Keratinocyte (primary cell): ENCODE results near the gene SLC35D2. TPM values are rescaled to one million over a fixed set of nuclear protein-coding genes. Genes with fewer than 3 reads are reported as not detected.
"Not testable (repeated sequence)": the region's sequence is repeated elsewhere in the genome, so short reads cannot be mapped to it uniquely, and the experiment has no call there.

ENCODE experiments used
- DNase-seq: peaks from one replicate; pipeline ENCODE4 v3.0.0-alpha.2; 2011; ENCODE audit warnings: low read depth, missing footprints, low spot score
- FAIRE-seq: peaks from 2 replicates; lab custom pipeline; 2011; peaks lifted over from hg19 to GRCh38; lab: Jason Lieb, UNC
- H2AFZ ChIP-seq: 2 replicates; pipeline ENCODE4 v1.6.0; 2012; ENCODE audit warnings: low read length, control low read depth, inconsistent platforms; ENCODE audit not compliant: control insufficient read depth
- H3K27ac ChIP-seq: 2 replicates; pipeline ENCODE4 v1.5.1; 2011; ENCODE audit warnings: low read length; ENCODE audit not compliant: control insufficient read depth, insufficient read depth
- H3K27me3 ChIP-seq: 3 replicates; pipeline ENCODE4 v1.6.0; 2011; ENCODE audit warnings: low read length; ENCODE audit not compliant: control insufficient read depth, insufficient read depth; ENCODE audit errors: extremely low read depth
- H3K36me3 ChIP-seq, 2 experiments: 2 replicates in 1 of 2; 3 replicates in 1 of 2; pipeline ENCODE4 v1.5.1; 2011; ENCODE audit warnings: low read length in 2 of 2, mild to moderate bottlenecking in 1 of 2; ENCODE audit not compliant: control insufficient read depth in 2 of 2, insufficient read depth in 2 of 2; ENCODE audit errors: extremely low read depth in 1 of 2
- H3K4me1 ChIP-seq: 3 replicates; pipeline ENCODE4 v1.5.1; 2011; ENCODE audit warnings: low read length; ENCODE audit not compliant: control insufficient read depth, insufficient read depth; ENCODE audit errors: extremely low read depth
- H3K4me2 ChIP-seq: 3 replicates; pipeline ENCODE4 v1.6.0; 2011; ENCODE audit warnings: low read depth, low read length; ENCODE audit not compliant: control insufficient read depth, insufficient read depth; ENCODE audit errors: extremely low read depth
- H3K4me3 ChIP-seq, 3 experiments: fragments of 200-600 bp in 1 of 3; sonication (generic) in 1 of 3; 2 replicates in 2 of 3; 3 replicates in 1 of 3; pipeline ENCODE4 v1.5.1; 2011 to 2016; ENCODE audit warnings: low read length in 3 of 3, mild to moderate bottlenecking in 3 of 3, control low read depth in 2 of 3, inconsistent platforms in 1 of 3, low read depth in 1 of 3, mixed read lengths in 1 of 3, mixed run types in 1 of 3, moderate library complexity in 1 of 3; ENCODE audit not compliant: control insufficient read depth in 2 of 3, insufficient read depth in 2 of 3; ENCODE audit errors: extremely low read depth in 1 of 3
- H3K79me2 ChIP-seq: 2 replicates; pipeline ENCODE4 v1.6.0; 2012; ENCODE audit warnings: low read length; ENCODE audit not compliant: control insufficient read depth, insufficient read depth
- H3K9ac ChIP-seq: 3 replicates; pipeline ENCODE4 v1.6.0; 2011; ENCODE audit warnings: low read length; ENCODE audit not compliant: control insufficient read depth, insufficient read depth; ENCODE audit errors: extremely low read depth
- H3K9me1 ChIP-seq: 3 replicates; pipeline ENCODE4 v1.6.0; 2011; ENCODE audit warnings: low read length; ENCODE audit not compliant: control insufficient read depth, insufficient read depth; ENCODE audit errors: extremely low read depth
- H3K9me3 ChIP-seq: 2 replicates; pipeline ENCODE4 v1.5.1; 2012; ENCODE audit warnings: low read depth, low read length; ENCODE audit not compliant: control insufficient read depth
- H4K20me1 ChIP-seq: 3 replicates; pipeline ENCODE4 v1.6.0; 2011; ENCODE audit warnings: low read length; ENCODE audit not compliant: control insufficient read depth, insufficient read depth; ENCODE audit errors: extremely low read depth
- EZH2 ChIP-seq: IDR thresholded peaks from one replicate; pipeline ENCODE4 v1.6.1; 2012; ENCODE audit warnings: inconsistent platforms, mild to moderate bottlenecking, low read length, moderate library complexity
- dilution Hi-C: fragments of 300-500 bp; cut with MboI; formaldehyde crosslinking; loops from one replicate; pipeline ENCODE4 v1.7.0; 2020; ENCODE audit warnings: low sequenced_read_pairs; ENCODE audit not compliant: extremely low pct_ligation_motif_present
- polyA plus RNA-seq, 5 experiments: library from polyadenylated mRNA; depleted of rRNA in 3 of 5; stranded (reverse) in 3 of 5; stranded (forward) in 1 of 5; unstranded in 1 of 5; fragments of >200 nt; gene quantifications; 1 replicate in 1 of 5; 2 replicates in 3 of 5; 3 replicates in 1 of 5; pipeline versions ENCODE4 v1.2.1 to v1.2.3, GENCODE V29; 2011 to 2012; ENCODE audit warnings: missing spikeins in 2 of 5, low read depth in 1 of 5, low replicate concordance in 1 of 5
- TF ChIP-seq, protein P1 (sequence below), 3 experiments: IDR thresholded peaks in 1 of 3; conservative IDR thresholded peaks in 1 of 3; optimal IDR thresholded peaks in 1 of 3; 2 replicates in 2 of 3; 3 replicates in 1 of 3; pipeline versions ENCODE3 to v1.5.1; 2011; ENCODE audit warnings: low read length in 3 of 3, mild to moderate bottlenecking in 3 of 3, moderate library complexity in 2 of 3, control low read depth in 1 of 3, inconsistent platforms in 1 of 3; ENCODE audit not compliant: insufficient read depth in 2 of 3; ENCODE audit errors: extremely low read depth in 1 of 3

Gene SLC35D2
- polyA plus RNA-seq, 1 donor (not counting 4 experiments of a cell fraction or from before 2014, with no cell fraction given): 20.4 TPM

DNA sequence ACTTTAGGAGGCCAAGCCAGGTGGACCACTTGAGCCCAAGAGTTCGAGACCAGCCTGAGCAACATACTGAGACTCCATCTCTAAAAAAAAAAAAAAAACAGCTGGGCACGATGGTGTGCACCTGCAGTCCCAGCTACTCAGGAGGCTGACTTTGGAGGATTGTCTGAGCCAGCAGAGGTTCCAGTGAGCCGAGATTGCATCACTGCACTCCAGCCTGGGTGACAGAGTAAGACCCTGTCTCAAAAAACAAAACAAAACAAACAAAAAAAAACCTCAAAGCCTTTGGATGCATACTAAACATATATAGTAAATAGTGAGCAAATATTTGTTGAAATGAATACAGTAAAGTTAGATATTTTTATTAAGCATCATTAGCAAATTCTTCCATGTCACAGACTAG, 5.3 kb downstream of the SLC35D2 start:
- Histone ChIP-seq H3K9me3 (no peaks in the 10 kb centered on the region), H3K36me3 (peaks cover 2 to 4% of the 10 kb centered on the region in 2 experiments), H3K27ac (no peak overlapping the region), H4K20me1 (no peaks in the 10 kb centered on the region), H3K4me2 (no peak overlapping the region), H3K9me1 (peaks cover 2% of the 10 kb centered on the region), H3K4me3 (no peak overlapping the region), H3K79me2 (peaks cover 17% of the 10 kb centered on the region), H3K27me3 (no peaks in the 10 kb centered on the region), H2AFZ (no peak overlapping the region), H3K4me1 (peaks cover 25% of the 10 kb centered on the region), H3K9ac (no peak overlapping the region)
- no peak for DNase-seq
- TF ChIP-seq, protein P1, sequence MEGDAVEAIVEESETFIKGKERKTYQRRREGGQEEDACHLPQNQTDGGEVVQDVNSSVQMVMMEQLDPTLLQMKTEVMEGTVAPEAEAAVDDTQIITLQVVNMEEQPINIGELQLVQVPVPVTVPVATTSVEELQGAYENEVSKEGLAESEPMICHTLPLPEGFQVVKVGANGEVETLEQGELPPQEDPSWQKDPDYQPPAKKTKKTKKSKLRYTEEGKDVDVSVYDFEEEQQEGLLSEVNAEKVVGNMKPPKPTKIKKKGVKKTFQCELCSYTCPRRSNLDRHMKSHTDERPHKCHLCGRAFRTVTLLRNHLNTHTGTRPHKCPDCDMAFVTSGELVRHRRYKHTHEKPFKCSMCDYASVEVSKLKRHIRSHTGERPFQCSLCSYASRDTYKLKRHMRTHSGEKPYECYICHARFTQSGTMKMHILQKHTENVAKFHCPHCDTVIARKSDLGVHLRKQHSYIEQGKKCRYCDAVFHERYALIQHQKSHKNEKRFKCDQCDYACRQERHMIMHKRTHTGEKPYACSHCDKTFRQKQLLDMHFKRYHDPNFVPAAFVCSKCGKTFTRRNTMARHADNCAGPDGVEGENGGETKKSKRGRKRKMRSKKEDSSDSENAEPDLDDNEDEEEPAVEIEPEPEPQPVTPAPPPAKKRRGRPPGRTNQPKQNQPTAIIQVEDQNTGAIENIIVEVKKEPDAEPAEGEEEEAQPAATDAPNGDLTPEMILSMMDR (optimal IDR thresholded peaks at IDR 0.05 in 1 of 3, IDR thresholded peaks at IDR 0.05 in 1 of 3, conservative IDR thresholded peaks at IDR 0.05 in 1 of 3; ENCODE audit: extremely low read depth in 1 of 3, insufficient read depth in 2 of 3, low read length in 3 of 3): no peak
- TF ChIP-seq EZH2: no peak
- FAIRE-seq: no peak
- dilution Hi-C loops: no loop called here

DNA sequence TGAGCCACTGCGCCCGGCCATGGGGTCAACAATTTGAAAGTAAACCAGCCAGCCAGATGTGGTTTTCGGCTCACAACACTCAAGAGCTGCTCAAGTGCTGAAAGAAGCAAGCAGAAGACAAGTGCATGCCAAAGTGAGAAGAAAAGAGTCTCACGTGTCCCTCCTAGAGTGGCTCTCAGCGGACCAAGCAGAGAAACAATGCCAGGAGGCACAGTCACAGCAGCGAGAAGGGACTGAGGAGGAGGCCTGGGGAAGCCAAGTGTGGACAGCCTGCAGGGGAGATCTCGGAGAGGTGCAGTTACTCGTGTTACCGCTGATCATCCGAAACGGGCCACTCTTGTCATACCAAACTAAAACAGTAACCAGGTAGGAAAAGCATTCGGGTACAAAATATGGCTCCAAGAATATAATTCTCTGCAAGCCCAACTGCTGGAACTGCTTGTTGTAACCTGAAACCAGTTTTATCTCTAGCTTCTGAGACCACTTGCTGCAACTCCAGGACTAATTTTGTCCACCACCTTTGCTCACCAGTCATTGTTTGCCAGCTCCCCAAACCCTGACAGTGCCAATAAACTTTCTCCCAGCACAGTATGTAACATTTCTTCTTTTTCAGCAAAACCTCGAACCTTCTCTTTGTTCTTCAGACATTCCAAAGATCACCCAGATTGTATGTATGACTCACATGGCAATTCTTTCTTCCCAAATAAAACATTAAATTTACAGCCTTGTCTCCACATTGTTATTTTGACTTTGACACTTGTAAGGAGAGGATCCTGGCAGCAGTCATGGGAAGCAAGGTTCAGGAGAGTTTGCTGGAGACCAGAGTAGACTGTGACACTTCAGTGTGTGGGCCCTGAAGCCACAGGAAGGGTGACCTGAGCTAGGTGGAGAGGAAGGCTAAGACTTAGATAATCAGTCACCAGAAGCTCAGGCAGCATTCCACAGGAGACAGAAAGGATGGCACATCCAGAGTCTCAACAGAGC, 6.3 kb downstream of the SLC35D2 start:
- Histone ChIP-seq H3K36me3 (peaks cover 2 to 4% of the 10 kb centered on the region in 2 experiments), H3K4me1 (peaks cover 17% of the 10 kb centered on the region), H3K9me1 (peaks cover 2% of the 10 kb centered on the region), H3K4me3 (no peak overlapping the region), H4K20me1 (no peaks in the 10 kb centered on the region), H3K9me3 (no peaks in the 10 kb centered on the region), H3K27ac (no peak overlapping the region), H3K4me2 (no peak overlapping the region), H3K9ac (no peak overlapping the region), H2AFZ (no peak overlapping the region), H3K79me2 (peaks cover 14% of the 10 kb centered on the region), H3K27me3 (no peaks in the 10 kb centered on the region)
- dilution Hi-C loops: no loop called here
- DNase-seq (no peak), FAIRE-seq (no peak)
- TF ChIP-seq, protein P1 (optimal IDR thresholded peaks at IDR 0.05 in 1 of 3, IDR thresholded peaks at IDR 0.05 in 1 of 3, conservative IDR thresholded peaks at IDR 0.05 in 1 of 3; ENCODE audit: extremely low read depth in 1 of 3, insufficient read depth in 2 of 3, low read length in 3 of 3): no peak
- no peak for TF ChIP-seq EZH2

DNA sequence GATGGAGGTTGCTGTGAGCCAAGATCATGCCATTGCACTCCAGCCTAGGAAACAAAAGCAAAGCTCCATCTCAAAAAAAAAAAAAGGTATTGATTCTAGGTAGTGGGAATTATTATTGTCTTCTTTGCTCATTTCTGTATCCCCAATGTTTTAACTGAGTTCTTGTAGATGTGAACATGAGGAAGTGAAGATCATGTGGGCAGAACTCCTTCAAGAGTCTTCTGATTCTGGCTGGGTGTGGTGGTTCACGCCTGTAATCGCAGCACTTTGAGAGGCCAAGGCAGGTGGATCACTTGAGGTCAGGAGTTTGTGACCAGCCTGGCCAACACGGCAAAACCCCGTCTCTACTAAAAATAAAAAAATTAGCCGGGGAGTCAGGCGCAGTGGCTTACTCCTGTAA, 8.0 kb downstream of the SLC35D2 start:
- H3K36me3 ChIP-seq, H2AFZ ChIP-seq, H3K27ac ChIP-seq, dilution Hi-C loops, H3K9me1 ChIP-seq, DNase-seq, H4K20me1 ChIP-seq, H3K4me2 ChIP-seq, H3K79me2 ChIP-seq, H3K9me3 ChIP-seq, FAIRE-seq, H3K4me3 ChIP-seq, H3K27me3 ChIP-seq, H3K9ac ChIP-seq: not testable (repeated sequence)
- H3K4me1 ChIP-seq: peaks cover 11% of the 10 kb centered on the region
